Natural killer cell treated with Interleukin-12 subunit alpha and Interleukin-12 subunit beta and Interleukin-15 and Interleukin-18, amount 100 ng/mL, for 72 hours (primary cell): ENCODE data around the gene PTCH1. TPM values are rescaled to one million over a fixed set of nuclear protein-coding genes. Genes with fewer than 3 reads are reported as not detected.
A peak's percentile ranks its signal among the peaks of the same experiment; 100 is the strongest.

Experiments
- ATAC-seq, 2 donors: fragments of 150-1000 bp; cut with Tn5 transposase in 1 of 2; sonication (Bioruptor Pico), chemical (Tn5 transposase) in 1 of 2; 2 replicates each; pipeline ENCODE4 v1.10.0; 2021
- DNase-seq: peaks from one replicate; pipeline ENCODE4 v3.0.0; 2022; ENCODE audit warnings: low spot score
- H3K27ac Mint-ChIP-seq, 2 donors: 1 replicate in 1 of 2; 2 replicates in 1 of 2; pipeline ENCODE4 v1.8.0; 2022; ENCODE audit warnings: mixed read lengths in 2 of 2, mild to moderate bottlenecking in 1 of 2, moderate library complexity in 1 of 2
- H3K27me3 Mint-ChIP-seq, 2 donors: 1 replicate in 1 of 2; 2 replicates in 1 of 2; pipeline ENCODE4 v1.8.0; 2022; ENCODE audit warnings: mixed read lengths in 2 of 2
- H3K36me3 Mint-ChIP-seq: one replicate; pipeline ENCODE4 v1.8.0; 2022; ENCODE audit warnings: mixed read lengths
- H3K4me1 Mint-ChIP-seq, 2 donors: 1 replicate in 1 of 2; 2 replicates in 1 of 2; pipeline ENCODE4 v1.8.0; 2022; ENCODE audit warnings: low read depth in 2 of 2, mixed read lengths in 2 of 2, mild to moderate bottlenecking in 1 of 2
- H3K4me3 Mint-ChIP-seq: one replicate; pipeline ENCODE4 v1.8.0; 2022; ENCODE audit warnings: mixed read lengths
- H3K9me3 Mint-ChIP-seq: 2 replicates; pipeline ENCODE4 v1.8.0; 2022; ENCODE audit warnings: mixed read lengths
- total RNA-seq, 2 donors: library from RNA; stranded (reverse); gene quantifications; one replicate each; pipeline ENCODE4 v1.2.3, GENCODE V29; 2022

PTCH1 gene
- total RNA-seq = 10 to 100 TPM; 15.2 to 15.9 TPM

DNA sequence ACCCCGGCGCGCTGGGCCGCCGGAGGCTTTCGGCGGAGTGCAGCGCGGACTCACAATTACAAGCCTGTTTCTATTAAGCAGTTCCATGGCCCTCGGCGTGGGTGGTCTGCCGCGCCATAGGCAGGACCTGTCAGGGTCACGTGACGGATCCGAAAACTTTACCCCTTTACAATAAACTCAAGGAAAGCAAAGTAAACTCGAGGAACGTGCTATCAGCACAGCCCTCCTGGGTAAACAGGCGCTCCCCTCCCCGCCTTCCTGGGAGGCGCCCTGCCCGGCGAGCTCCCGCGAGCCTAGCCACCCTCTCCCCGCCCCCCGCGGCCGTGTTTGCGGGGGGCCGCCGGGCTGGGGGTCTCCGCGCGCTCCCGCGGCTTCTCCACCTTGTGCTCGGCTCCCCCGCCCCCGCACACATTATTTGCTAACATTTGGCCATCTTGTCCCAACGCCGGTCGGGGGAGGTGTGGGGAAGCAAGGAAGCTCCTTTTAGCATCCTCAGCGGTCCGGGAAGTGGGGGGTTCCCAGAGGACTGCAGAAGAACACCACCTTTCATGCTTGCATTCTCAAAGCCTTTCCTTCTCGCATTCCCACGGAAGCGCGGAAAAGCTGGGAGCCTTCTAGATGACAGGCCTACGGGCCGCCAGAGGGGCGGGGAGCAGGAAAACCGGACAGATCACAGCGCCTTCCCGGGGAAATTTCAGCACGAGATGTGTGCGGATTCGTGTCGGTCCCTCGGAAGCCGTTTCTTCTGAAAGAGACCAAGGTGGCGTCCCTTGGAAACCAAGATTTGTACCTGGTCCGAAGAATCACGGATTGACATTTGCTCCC is at the start of gene PTCH1:
Gene PTCH1 (minus strand): TSS at position 238 of the 825 bp plus-strand sequence.
- DNase-seq (no peak), ATAC-seq (peak; percentile 71 to 74)
- peaks cover 23 to 24% of the 10 kb centered on the region in 2 donors for H3K4me1 Mint-ChIP-seq
- peaks cover 15 to 25% of the 10 kb centered on the region in 2 donors for H3K27me3 Mint-ChIP-seq
- peak within 1 kb of the TSS; percentile 97 for H3K4me3 Mint-ChIP-seq
- H3K36me3 Mint-ChIP-seq = no peaks in the 10 kb centered on the region
- no peaks in the 10 kb centered on the region for H3K9me3 Mint-ChIP-seq
- H3K27ac Mint-ChIP-seq = peak within 1 kb of the TSS; percentile 79 to 93

DNA sequence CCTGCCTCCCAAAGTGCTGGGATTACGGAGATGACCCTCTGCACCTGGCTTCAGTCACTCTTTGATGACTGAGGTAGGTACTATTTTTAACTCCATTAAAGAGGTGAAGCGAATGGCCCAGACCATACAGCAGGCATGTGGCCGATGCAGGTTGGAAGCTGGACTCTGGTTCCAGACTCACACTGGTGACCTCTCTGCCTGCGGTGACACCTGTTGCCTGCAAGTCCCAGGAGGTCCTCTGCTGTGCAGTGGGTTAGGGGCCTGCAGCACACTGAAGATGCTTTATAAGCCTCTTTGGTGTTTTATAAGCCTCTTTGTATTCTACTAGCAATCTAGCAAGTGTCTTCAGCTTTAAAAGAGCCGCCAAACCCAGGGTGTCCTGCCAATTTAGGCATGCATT is 49.2 kb upstream of the PTCH1 start:
- Mint-ChIP-seq H3K27ac (no peak overlapping the region), H3K4me1 (peaks cover 10% of the 10 kb centered on the region in 2 donors), H3K27me3 (peaks cover 29 to 39% of the 10 kb centered on the region in 2 donors), H3K4me3 (no peak overlapping the region), H3K36me3 (no peaks in the 10 kb centered on the region), H3K9me3 (no peaks in the 10 kb centered on the region)
- ATAC-seq = no peak
- DNase-seq = no peak

DNA sequence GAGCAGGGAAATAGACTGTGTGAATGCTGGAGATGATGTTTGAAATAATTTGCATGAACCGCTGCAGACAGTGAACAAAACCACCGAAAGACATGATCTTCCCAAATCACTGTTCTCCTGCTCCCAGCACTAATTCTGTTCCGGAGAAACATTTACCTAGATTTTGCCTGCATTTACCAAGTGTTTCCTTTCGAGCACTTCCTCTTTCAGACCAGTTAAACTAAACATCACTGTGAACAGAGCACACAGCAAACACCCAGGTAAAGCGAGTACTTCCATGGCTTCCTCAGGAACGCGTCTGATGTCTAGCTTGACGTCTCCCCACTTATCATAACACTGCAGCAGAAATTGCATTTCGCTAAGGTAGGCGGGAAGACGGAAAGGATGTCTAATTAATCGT is 45.1 kb upstream of the PTCH1 start:
- H3K4me1 Mint-ChIP-seq = peaks cover 0 to 6% of the 10 kb centered on the region in 2 donors
- ATAC-seq = no peak
- peaks cover 29 to 42% of the 10 kb centered on the region in 2 donors for H3K27me3 Mint-ChIP-seq
- DNase-seq = no peak
- H3K4me3 Mint-ChIP-seq = no peak overlapping the region
- H3K9me3 Mint-ChIP-seq = no peaks in the 10 kb centered on the region
- no peak overlapping the region for H3K27ac Mint-ChIP-seq
- H3K36me3 Mint-ChIP-seq = no peaks in the 10 kb centered on the region

DNA sequence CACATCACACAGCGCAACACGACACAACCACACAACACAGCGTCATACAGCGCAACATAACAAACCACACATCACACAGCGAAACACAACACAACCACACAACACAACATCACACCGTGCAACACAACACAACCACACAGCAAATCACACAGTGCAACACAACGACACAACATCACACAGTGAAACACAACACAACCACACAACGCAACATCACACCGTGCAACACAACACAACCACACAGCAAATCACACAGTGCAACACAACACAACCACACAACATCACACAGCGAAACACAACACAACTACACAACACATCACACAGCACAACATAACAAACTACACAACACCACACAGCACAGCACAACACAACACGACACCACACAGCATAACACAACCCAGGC is 40.4 kb upstream of the PTCH1 start:
- no peak overlapping the region for H3K27ac Mint-ChIP-seq
- H3K9me3 Mint-ChIP-seq = no peaks in the 10 kb centered on the region
- peaks cover 41 to 54% of the 10 kb centered on the region in 2 donors for H3K27me3 Mint-ChIP-seq
- no peak for DNase-seq
- ATAC-seq = no peak
- H3K4me1 Mint-ChIP-seq = peaks cover 6 to 10% of the 10 kb centered on the region in 2 donors
- no peak overlapping the region for H3K4me3 Mint-ChIP-seq
- no peaks in the 10 kb centered on the region for H3K36me3 Mint-ChIP-seq

DNA sequence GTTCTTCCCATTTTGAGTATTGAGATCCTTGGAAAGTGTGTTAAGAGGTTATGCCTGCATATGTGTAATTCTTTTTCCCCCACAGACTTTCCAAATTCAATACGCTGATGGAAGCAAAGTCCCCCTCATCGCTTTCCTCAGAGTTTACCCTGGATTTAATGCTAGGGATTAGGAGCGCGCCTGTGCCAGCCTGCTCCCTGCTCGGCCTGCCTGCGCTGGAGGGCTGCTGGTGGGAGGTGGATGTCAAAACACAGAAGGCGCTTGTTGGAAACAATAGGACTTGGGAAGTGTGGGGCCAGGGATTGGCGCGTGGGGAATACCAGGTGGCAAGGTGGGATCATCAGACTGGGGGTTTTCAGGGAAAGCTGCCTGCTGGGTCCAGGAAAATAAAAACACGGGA is 39.8 kb upstream of the PTCH1 start:
- Mint-ChIP-seq H3K27me3 (peaks cover 42 to 59% of the 10 kb centered on the region in 2 donors), H3K27ac (no peak overlapping the region), H3K4me3 (no peak overlapping the region), H3K9me3 (no peaks in the 10 kb centered on the region), H3K4me1 (peaks cover 8 to 10% of the 10 kb centered on the region in 2 donors), H3K36me3 (no peaks in the 10 kb centered on the region)
- DNase-seq (no peak), ATAC-seq (no peak)

DNA sequence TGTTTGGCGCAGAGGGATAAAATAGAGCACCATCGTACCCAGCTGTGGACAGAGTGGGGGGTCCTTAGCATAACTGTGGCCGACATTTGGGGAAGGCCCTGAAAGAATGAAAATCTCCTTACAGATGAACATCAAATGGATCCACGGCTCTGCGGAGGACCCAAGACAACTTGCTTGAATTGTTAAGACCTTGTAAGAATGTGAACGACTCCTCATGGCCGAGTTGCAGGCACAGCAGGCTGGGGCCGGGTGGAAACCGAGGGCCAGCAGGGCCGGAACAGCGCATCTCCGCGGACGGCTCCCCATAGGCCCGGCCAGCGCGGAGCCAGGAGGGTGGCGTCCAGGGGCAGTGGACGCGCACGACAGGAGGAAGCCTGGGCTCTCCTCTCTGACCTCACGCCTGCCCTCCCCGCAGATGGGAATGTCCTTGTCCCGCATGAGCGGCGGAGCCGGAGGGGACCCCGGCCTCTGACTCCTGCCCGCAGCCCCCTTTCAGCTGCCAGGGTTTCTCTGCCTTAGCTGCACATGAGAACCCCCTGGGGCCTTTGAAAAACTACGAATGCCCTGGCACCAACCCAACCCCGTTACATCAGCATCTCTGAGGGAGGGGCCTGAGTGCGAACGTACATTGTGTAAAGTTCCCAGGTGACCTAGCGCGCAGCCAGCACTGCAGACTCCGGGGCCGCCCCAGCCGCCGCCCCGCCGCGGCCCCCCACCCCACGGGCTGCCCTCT is 36.2 kb upstream of the PTCH1 start:
- Mint-ChIP-seq H3K4me3 (no peak overlapping the region), H3K9me3 (no peaks in the 10 kb centered on the region), H3K27ac (no peak overlapping the region), H3K4me1 (peaks cover 10% of the 10 kb centered on the region in 2 donors), H3K27me3 (peaks cover 45 to 56% of the 10 kb centered on the region in 2 donors), H3K36me3 (no peaks in the 10 kb centered on the region)
- ATAC-seq (peak; percentile 47 to 68), DNase-seq (no peak)

DNA sequence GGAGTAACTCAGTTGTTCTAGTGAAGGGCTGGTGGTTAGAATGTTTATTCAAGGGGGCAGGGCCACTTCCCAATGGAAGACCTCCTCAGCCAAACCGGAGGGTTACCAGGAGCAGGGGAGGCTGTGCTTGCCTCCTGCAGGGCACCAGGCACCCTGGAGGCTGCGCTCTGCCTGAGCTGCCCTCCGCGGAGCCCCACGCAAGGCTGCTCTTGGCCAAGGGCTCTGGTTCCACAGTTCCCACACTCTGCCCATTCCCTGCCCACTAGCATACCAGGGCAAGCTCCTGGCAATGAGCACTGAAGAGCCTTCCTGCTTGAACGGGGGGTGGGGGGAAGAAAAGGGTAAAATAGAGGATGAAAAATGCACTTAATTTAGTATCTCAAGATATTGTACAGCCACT is 35.5 kb upstream of the PTCH1 start:
- Mint-ChIP-seq H3K4me3 (no peak overlapping the region), H3K4me1 (peaks cover 7 to 10% of the 10 kb centered on the region in 2 donors)

DNA sequence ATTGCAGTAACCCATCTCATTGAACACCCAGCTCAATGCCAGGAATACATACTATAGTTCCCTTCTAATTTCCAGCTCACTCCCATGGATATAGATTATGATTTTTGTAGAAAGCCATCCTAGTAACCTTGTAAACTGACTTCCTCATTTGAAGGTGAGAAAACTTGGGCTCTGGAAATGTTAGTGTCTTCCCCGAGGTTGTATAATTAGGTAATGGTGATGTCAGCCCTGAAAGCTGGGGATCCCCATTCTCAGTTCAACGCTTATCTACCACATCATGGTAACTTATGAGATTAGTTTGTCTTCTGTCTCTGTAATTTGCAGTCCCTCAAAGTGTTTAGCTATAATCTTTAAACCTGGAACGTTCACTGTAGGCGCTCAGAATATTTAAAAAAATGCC is 34.6 kb upstream of the PTCH1 start:
- Mint-ChIP-seq H3K4me3 (no peak overlapping the region), H3K4me1 (peaks cover 4 to 10% of the 10 kb centered on the region in 2 donors), H3K9me3 (no peaks in the 10 kb centered on the region), H3K27me3 (peaks cover 45 to 51% of the 10 kb centered on the region in 2 donors), H3K36me3 (no peaks in the 10 kb centered on the region), H3K27ac (no peak overlapping the region)
- ATAC-seq (no peak), DNase-seq (no peak)

More for the DNA sequence above, 35.5 kb upstream of the PTCH1 start:
- Mint-ChIP-seq H3K27me3 (peaks cover 43 to 52% of the 10 kb centered on the region in 2 donors), H3K36me3 (no peaks in the 10 kb centered on the region), H3K9me3 (no peaks in the 10 kb centered on the region), H3K27ac (no peak overlapping the region)
- no peak for ATAC-seq
- no peak for DNase-seq

DNA sequence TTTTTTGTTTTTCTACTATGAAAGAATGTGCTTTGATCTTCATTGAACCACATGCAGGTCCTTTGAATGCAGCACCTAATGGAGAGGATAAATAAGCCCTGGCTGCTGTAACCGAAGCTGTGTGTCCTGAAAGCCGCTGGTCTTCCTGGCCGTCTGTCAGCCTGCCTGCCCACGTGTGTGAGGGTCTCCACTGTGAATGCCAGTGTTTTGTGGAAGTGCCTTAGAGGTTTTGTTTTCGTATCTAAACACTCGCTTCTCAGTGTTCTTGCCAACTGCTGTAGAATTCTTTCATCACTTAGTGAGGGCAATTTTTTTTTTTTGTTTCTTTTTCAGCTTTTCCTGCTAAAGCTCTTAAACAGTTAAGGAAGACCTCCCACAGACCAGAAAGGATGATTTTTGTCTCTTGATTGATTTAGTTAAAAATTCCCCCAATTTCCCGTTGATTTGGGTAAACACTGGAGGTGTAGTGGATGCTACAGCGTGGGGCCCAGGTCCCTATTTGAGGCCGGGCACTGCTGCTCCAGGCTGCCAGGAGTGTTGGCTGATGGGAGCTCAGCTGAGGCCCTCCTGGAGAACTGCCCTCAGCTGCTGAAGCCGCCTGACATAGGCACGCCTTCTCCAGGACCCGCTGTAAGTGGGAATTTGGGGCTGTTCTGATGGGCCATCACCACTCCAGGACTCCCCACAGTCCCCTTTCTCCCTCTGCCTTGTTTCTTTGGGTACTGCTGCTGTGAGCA is 29.2 kb upstream of the PTCH1 start:
- Mint-ChIP-seq H3K4me3 (no peak overlapping the region), H3K27ac (no peak overlapping the region), H3K36me3 (no peaks in the 10 kb centered on the region), H3K4me1 (no peaks in the 10 kb centered on the region), H3K9me3 (no peaks in the 10 kb centered on the region), H3K27me3 (peaks cover 29 to 33% of the 10 kb centered on the region in 2 donors)
- DNase-seq (no peak), ATAC-seq (no peak)

DNA sequence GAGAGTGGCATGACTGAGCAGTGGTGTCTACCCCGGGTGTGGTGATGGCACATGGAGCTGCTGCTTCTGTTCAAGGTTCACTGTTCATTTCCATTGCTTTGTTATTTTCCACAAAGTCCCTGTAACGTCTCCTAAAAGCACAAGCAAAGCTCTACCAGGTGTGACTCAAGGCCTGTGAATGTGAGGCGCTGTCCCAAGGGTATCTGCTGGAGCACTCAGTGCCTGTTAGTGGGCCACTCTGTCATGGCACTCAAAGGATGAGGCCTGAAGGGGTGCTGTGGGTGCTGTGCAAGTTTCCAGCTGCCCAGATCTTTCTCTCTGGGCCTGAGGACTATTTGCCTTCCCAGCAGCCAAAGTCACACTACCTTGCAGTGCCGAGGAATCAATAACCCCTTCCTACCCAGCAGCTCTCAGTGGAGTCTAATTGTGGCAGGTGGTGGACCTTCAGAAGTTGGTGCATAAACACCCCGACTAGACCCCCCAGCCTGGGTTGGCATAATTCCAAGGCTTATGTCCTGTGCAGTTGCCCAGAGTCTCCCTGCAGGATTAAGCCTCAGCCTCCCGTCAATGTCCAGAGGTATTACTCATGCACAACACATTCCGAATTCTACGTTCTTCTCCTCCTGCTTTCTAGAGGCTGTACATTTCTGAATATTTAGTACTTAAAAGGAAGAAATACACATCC is 17.4 kb upstream of the PTCH1 start:
- no peak overlapping the region for H3K4me3 Mint-ChIP-seq
- no peaks in the 10 kb centered on the region for H3K36me3 Mint-ChIP-seq
- H3K9me3 Mint-ChIP-seq = no peaks in the 10 kb centered on the region
- ATAC-seq (no peak), DNase-seq (no peak)
- H3K27ac Mint-ChIP-seq = no peak overlapping the region
- no peaks in the 10 kb centered on the region for H3K4me1 Mint-ChIP-seq
- peaks cover 20 to 23% of the 10 kb centered on the region in 2 donors for H3K27me3 Mint-ChIP-seq

DNA sequence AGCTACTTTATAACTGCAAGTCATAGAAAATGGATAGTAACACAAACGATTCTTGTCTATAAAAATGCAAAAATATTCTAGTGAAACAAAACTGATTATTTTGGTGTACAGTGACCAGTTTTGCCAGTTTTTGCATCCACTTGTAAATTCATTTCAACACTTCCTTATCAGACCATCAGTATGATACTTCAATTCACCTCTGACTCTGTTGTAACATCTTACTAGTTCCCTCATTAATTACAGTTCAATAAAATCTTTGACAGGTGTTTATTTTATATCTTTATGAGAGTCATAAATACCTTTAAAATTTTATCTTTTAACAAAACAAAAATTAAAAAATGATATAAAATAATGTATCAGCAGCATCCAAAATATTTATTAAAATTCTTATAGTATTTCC is 13.1 kb upstream of the PTCH1 start:
- Mint-ChIP-seq H3K27me3 (peaks cover 36 to 43% of the 10 kb centered on the region in 2 donors), H3K4me1 (no peaks in the 10 kb centered on the region), H3K36me3 (no peaks in the 10 kb centered on the region), H3K27ac (no peak overlapping the region), H3K4me3 (no peak overlapping the region), H3K9me3 (no peaks in the 10 kb centered on the region)
- DNase-seq (no peak), ATAC-seq (no peak)

DNA sequence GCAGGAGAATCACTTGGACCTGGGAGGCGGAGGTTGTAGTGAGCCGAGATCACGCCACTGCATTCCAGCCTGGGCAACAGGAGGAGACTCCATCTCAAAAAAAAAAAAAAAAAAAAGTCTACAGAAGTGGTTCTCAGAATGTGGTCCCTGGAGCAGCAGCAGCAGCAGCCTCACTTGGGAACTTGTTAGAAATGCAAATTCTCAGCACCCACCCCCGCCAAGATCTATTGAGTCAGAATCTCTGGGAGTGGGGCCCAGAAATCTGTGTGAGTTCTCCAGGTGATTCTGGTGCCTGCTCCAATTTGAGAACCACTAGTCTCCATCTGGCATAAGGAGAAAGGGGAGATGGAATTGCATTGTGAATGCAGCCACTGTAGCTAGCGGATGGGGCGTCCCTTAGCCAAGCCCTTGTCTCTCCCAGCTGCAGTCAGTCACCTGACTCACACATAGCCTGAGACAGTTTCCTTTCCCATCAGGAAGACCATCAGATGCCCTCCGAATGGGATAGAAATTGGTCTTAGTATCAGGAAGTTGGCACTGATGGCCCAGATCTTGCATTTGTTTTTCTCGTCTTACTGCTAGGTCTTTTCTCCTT is 12.2 kb upstream of the PTCH1 start:
- no peak overlapping the region for H3K4me3 Mint-ChIP-seq
- DNase-seq (no peak), ATAC-seq (no peak)
- H3K36me3 Mint-ChIP-seq = no peaks in the 10 kb centered on the region
- no peaks in the 10 kb centered on the region for H3K9me3 Mint-ChIP-seq
- H3K4me1 Mint-ChIP-seq = no peaks in the 10 kb centered on the region
- no peak overlapping the region for H3K27ac Mint-ChIP-seq
- peaks cover 38 to 43% of the 10 kb centered on the region in 2 donors for H3K27me3 Mint-ChIP-seq

DNA sequence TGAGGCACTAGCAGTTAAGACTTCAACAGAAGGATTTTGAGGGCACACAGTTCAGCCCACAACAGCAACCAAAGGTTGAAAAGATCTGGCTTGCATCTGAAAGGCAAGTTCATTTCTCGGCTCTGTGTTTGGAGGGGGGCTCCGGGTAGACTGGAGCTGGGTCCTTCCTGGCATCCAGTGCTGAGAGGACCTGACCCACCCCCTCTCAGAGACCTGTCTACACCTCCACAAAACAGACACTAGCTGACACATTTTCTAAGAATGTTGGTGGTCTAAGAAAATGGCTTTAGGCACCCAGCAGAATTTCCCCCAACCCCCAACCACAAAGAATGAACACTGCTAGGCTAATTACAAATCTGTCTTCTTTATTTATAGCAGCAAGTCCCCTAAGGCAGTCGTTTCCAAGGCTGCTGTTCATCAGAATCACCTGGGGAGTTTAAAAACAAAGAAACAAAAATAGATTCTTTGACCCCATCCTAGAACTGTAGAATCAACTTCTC is 6.2 kb upstream of the PTCH1 start:
- no peak for ATAC-seq
- no peak for DNase-seq
- no peak overlapping the region for H3K4me3 Mint-ChIP-seq
- H3K36me3 Mint-ChIP-seq = no peaks in the 10 kb centered on the region
- H3K4me1 Mint-ChIP-seq = no peaks in the 10 kb centered on the region
- H3K27ac Mint-ChIP-seq = no peak overlapping the region
- H3K27me3 Mint-ChIP-seq = peaks cover 15 to 26% of the 10 kb centered on the region in 2 donors
- no peaks in the 10 kb centered on the region for H3K9me3 Mint-ChIP-seq
